Hepatocyte (in vitro differentiated cells): ENCODE data around the gene CYP24A1. TPM values are rescaled to one million over a fixed set of nuclear protein-coding genes. Genes with fewer than 3 reads are reported as not detected.

ENCODE experiments used
- DNase-seq: peaks from one replicate; pipeline ENCODE4 v3.0.0-alpha.2; 2016; ENCODE audit warnings: low spot score
- H2AFZ ChIP-seq: fragments of 200-600 bp; sonication (generic); 2 replicates; pipeline ENCODE4 v1.6.0; 2016; ENCODE audit warnings: antibody characterized with exemption, mild to moderate bottlenecking
- H3K27ac ChIP-seq: fragments of 200-600 bp; sonication (generic); 2 replicates; pipeline ENCODE4 v1.5.1; 2016; ENCODE audit warnings: mild to moderate bottlenecking
- H3K27me3 ChIP-seq: fragments of 200-600 bp; sonication (generic); 2 replicates; pipeline ENCODE4 v1.6.1; 2016
- H3K36me3 ChIP-seq: fragments of 200-600 bp; sonication (generic); replicated peaks from 2 replicates; pipeline ENCODE4 v1.5.1; 2016; ENCODE audit warnings: low read depth; ENCODE audit not compliant: insufficient read depth
- H3K4me1 ChIP-seq: fragments of 200-600 bp; sonication (generic); 2 replicates; pipeline ENCODE4 v1.5.1; 2016; ENCODE audit warnings: mild to moderate bottlenecking, moderate library complexity; ENCODE audit not compliant: insufficient read depth
- H3K4me2 ChIP-seq: fragments of 200-600 bp; sonication (generic); 2 replicates; pipeline ENCODE4 v1.6.0; 2016
- H3K4me3 ChIP-seq: fragments of 200-600 bp; sonication (generic); 2 replicates; pipeline ENCODE4 v1.5.1; 2016; ENCODE audit warnings: mild to moderate bottlenecking
- H3K79me2 ChIP-seq: fragments of 200-600 bp; sonication (generic); 2 replicates; pipeline ENCODE4 v1.6.0; 2017; ENCODE audit warnings: mild to moderate bottlenecking
- H3K9me2 ChIP-seq: fragments of 200-600 bp; sonication (generic); replicated peaks from 2 replicates; pipeline ENCODE4 v1.6.0; 2017; ENCODE audit warnings: mild to moderate bottlenecking; ENCODE audit not compliant: insufficient read depth
- H3K9me3 ChIP-seq: fragments of 200-600 bp; sonication (generic); 2 replicates; pipeline ENCODE4 v1.5.1; 2016; ENCODE audit warnings: low read depth, mild to moderate bottlenecking
- H4K20me1 ChIP-seq: fragments of 200-600 bp; sonication (generic); 2 replicates; pipeline ENCODE4 v1.6.0; 2016; ENCODE audit warnings: mild to moderate bottlenecking; ENCODE audit not compliant: insufficient read depth, poor library complexity, severe bottlenecking
- CTCF ChIP-seq: fragments of 200-600 bp; sonication (generic); IDR thresholded peaks from 2 replicates; pipeline ENCODE4 v1.5.1; 2016; ENCODE audit warnings: antibody characterized with exemption, mild to moderate bottlenecking; ENCODE audit not compliant: poor library complexity
- EZH2 ChIP-seq: fragments of 200-600 bp; sonication (generic); IDR thresholded peaks from 2 replicates; pipeline ENCODE4 v1.6.1; 2016; ENCODE audit warnings: antibody characterized with exemption, mild to moderate bottlenecking, borderline replicate concordance
- EZH2phosphoT487 ChIP-seq: fragments of 200-600 bp; sonication (generic); IDR thresholded peaks from one replicate; pipeline ENCODE4 v1.6.1; 2018; ENCODE audit warnings: antibody characterized with exemption, mild to moderate bottlenecking, low read depth, moderate library complexity; ENCODE audit not compliant: unreplicated experiment, severe bottlenecking
- WGBS: methylation state at CpG from one replicate; pipeline ENCODE4 v1.1.6; 2016; ENCODE audit warnings: low lambda C conversion rate; ENCODE audit errors: missing lambda C conversion rate; 5-methylcytosine and 5-hydroxymethylcytosine counted together
- polyA plus RNA-seq: library from polyadenylated mRNA; unstranded; fragments of >200 nt; fragmentation: Nextera tagmentation; extraction: Ambion mirVana; gene quantifications from 2 replicates; pipeline ENCODE4 v1.2.1, GENCODE V29; 2016
- total RNA-seq: library from RNA; depleted of rRNA; stranded (reverse); fragments of >200 nt; gene quantifications from 2 replicates; pipeline ENCODE4 v1.2.3, GENCODE V29; 2014

CYP24A1 gene
- total and polyA plus RNA-seq, 2 experiments from 2014 or later: 1.5 TPM; not detected in 1

GRCh38 chr20:54166987-54167662 lies 6.7 kb downstream of the CYP24A1 start:
- no peaks in the 10 kb centered on the region for H3K9me3 ChIP-seq
- no peak overlapping the region for H3K4me2 ChIP-seq
- no peaks in the 10 kb centered on the region for H3K36me3 ChIP-seq
- no peaks in the 10 kb centered on the region for H4K20me1 ChIP-seq
- H3K27ac ChIP-seq: no peak overlapping the region
- H3K27me3 ChIP-seq: peaks cover 23% of the 10 kb centered on the region
- DNase-seq: no peak
- no peak overlapping the region for H3K4me3 ChIP-seq
- H2AFZ ChIP-seq: no peak overlapping the region
- H3K9me2 ChIP-seq: no peaks in the 10 kb centered on the region
- H3K4me1 ChIP-seq: no peaks in the 10 kb centered on the region
- no peaks in the 10 kb centered on the region for H3K79me2 ChIP-seq
- TF ChIP-seq CTCF (no peak), EZH2phosphoT487 (no peak), EZH2 (no peak)
- 91% methylated on average over 7 of the region's 7 CpGs for WGBS

GRCh38 chr20:54165803-54166202 lies 8.0 kb downstream of the CYP24A1 start:
- WGBS: 60% methylated on average over 2 of the region's 2 CpGs
- Histone ChIP-seq H3K9me2 (no peaks in the 10 kb centered on the region), H3K4me1 (no peaks in the 10 kb centered on the region), H3K9me3 (no peaks in the 10 kb centered on the region), H4K20me1 (no peaks in the 10 kb centered on the region), H3K4me2 (no peak overlapping the region), H3K36me3 (no peaks in the 10 kb centered on the region), H3K4me3 (no peak overlapping the region), H3K27me3 (peaks cover 10% of the 10 kb centered on the region), H2AFZ (no peak overlapping the region), H3K79me2 (no peaks in the 10 kb centered on the region), H3K27ac (no peak overlapping the region)
- TF ChIP-seq EZH2phosphoT487 (no peak), CTCF (no peak), EZH2 (no peak)
- no peak for DNase-seq

- Histone ChIP-seq H3K4me2 (no peak overlapping the region), H3K9me3 (no peaks in the 10 kb centered on the region), H3K79me2 (no peaks in the 10 kb centered on the region), H3K36me3 (no peaks in the 10 kb centered on the region), H4K20me1 (no peaks in the 10 kb centered on the region), H3K9me2 (no peaks in the 10 kb centered on the region), H3K4me3 (no peak overlapping the region), H3K27ac (no peak overlapping the region), H3K27me3 (peaks cover 3% of the 10 kb centered on the region), H3K4me1 (no peaks in the 10 kb centered on the region), H2AFZ (no peak overlapping the region)
- TF ChIP-seq CTCF (no peak), EZH2 (no peak), EZH2phosphoT487 (no peak)
- no peak for DNase-seq
- WGBS: 95% methylated on average over 9 of the region's 9 CpGs
Observed at GRCh38 chr20:54165014-54165413, 8.8 kb downstream of the CYP24A1 start.
